ENCODE results near the gene REPS2. TPM values are rescaled to one million over a fixed set of nuclear protein-coding genes. Genes with fewer than 3 reads are reported as not detected.

Gene REPS2
- total and polyA plus RNA-seq, 9 of the 15 experiments (the other 6 are each of a cell fraction or from before 2014, with no cell fraction given) = 0.01 to 0.07 (median 0.01) TPM; not detected in 3

- H4K20me1 ChIP-seq (replicated peaks; ENCODE audit: control insufficient read depth, insufficient read depth, low read length) = no peaks in the 10 kb centered on the region
- intact Hi-C loops (cut with micrococcal nuclease) (no loop called here), in situ Hi-C loops (cut with MboI) (no loop called here)
- FAIRE-seq (no peak), ATAC-seq (no peak), DNase-seq (ENCODE audit: extremely low read depth in 1 of 4, low spot score in 3 of 4) (no peak)
- CTCF ChIA-PET (ENCODE audit: low intra/inter-chr PET ratio) = no interaction called here
- no peak overlapping the region for H3K9ac ChIP-seq (ENCODE audit: insufficient read depth in 1 of 2, low read depth in 2 of 2, low read length in 2 of 2)
- TF ChIP-seq POU5F1 (IDR thresholded peaks at IDR 0.05; ENCODE audit: borderline replicate concordance, low read depth, low read length, partially characterized antibody) (no peak), NUFIP1 (IDR thresholded peaks at IDR 0.05; ENCODE audit: partially characterized antibody) (no peak), EP300 (IDR thresholded peaks at IDR 0.05; ENCODE audit: low read length) (no peak), KAT2B (IDR thresholded peaks at IDR 0.05; ENCODE audit: low read depth, low read length) (no peak), CBX5 (IDR thresholded peaks at IDR 0.05; ENCODE audit: borderline replicate concordance, low read depth) (no peak), ZNF232 (CRISPR knock-in tag; IDR thresholded peaks at IDR 0.05) (no peak), JUND (IDR thresholded peaks at IDR 0.05; ENCODE audit: borderline replicate concordance, low read depth, low read length) (no peak), JUND (tag; IDR thresholded peaks at IDR 0.05; ENCODE audit: borderline replicate concordance, low read depth, low read length) (no peak), SMARCB1 (IDR thresholded peaks at IDR 0.05; ENCODE audit: insufficient read length, low read depth) (no peak), ZNF79 (CRISPR knock-in tag; IDR thresholded peaks at IDR 0.05; ENCODE audit: low read depth) (no peak), ZNF584 (CRISPR knock-in tag; IDR thresholded peaks at IDR 0.05; ENCODE audit: low read depth) (no peak), CREBBP (IDR thresholded peaks at IDR 0.05; ENCODE audit: low read depth, low read length) (no peak), CTBP1 (IDR thresholded peaks at IDR 0.05; ENCODE audit: borderline replicate concordance) (no peak), SP2 (IDR thresholded peaks at IDR 0.05; ENCODE audit: extremely low read depth, low read depth, low read length, poor library complexity, severe bottlenecking) (no peak), MBD2 (IDR thresholded peaks at IDR 0.05; ENCODE audit: borderline replicate concordance, low read depth) (no peak), E2F5 (CRISPR knock-in tag; IDR thresholded peaks at IDR 0.05) (no peak), JUN (IDR thresholded peaks at IDR 0.05; ENCODE audit: borderline replicate concordance, low read depth, low read length) (no peak), JUN (CRISPR knock-in tag; IDR thresholded peaks at IDR 0.05; ENCODE audit: borderline replicate concordance) (no peak), ELK1 (CRISPR knock-in tag; IDR thresholded peaks at IDR 0.05) (no peak), FOXK2 (conservative IDR thresholded peaks at IDR 0.05 in 1 of 2, IDR thresholded peaks at IDR 0.05 in 1 of 2; ENCODE audit: low read depth in 2 of 2) (no peak), SNRNP70 (optimal IDR thresholded peaks at IDR 0.05; ENCODE audit: low read depth, low read length) (no peak)
- H3K27ac ChIP-seq (ENCODE audit: extremely low read depth, low read depth, low read length) = no peak overlapping the region
- no peaks in the 10 kb centered on the region for H3K4me1 ChIP-seq (replicated peaks in 1 of 2; ENCODE audit: control insufficient read depth in 2 of 2, insufficient read depth in 2 of 2, low read length in 2 of 2)
- no peaks in the 10 kb centered on the region for H3K79me2 ChIP-seq (ENCODE audit: control insufficient read depth, insufficient read depth, low read length)
- H2AFZ ChIP-seq (ENCODE audit: low read depth, low read length) = no peak overlapping the region
- no peaks in the 10 kb centered on the region for H3K36me3 ChIP-seq (ENCODE audit: control insufficient read depth, insufficient read depth, low read length)
- WGBS (ENCODE audit: insufficient coverage, low coverage, missing lambda C conversion rate) = 0% methylated on average over 1 of the region's 2 CpGs
- H3K4me3 ChIP-seq = no peak overlapping the region
- H3K27me3 ChIP-seq (ENCODE audit: control insufficient read depth in 2 of 2, insufficient read depth in 2 of 2, low read length in 2 of 2) = no peaks in the 10 kb centered on the region
- no TSS peak for BruUV-seq (replicated peaks)
- POLR2A ChIA-PET = interaction anchor here (1.0 kb wide), 1 partner anchor 46 kb away, joined by 3 read pairs; no protein-coding TSS in a partner anchor
- no peaks in the 10 kb centered on the region for H3K9me3 ChIP-seq (replicated peaks; ENCODE audit: control insufficient read depth, insufficient read depth, low read depth, low read length)
- no peaks in the 10 kb centered on the region for H3K9me1 ChIP-seq (ENCODE audit: control insufficient read depth, insufficient read depth, low read length)
- no peak overlapping the region for H3K4me2 ChIP-seq (ENCODE audit: insufficient read depth, low read length)
Measured at GRCh38 chrX:17000751-17001150, 54.3 kb downstream of the REPS2 start.
